IMR-90 (cell line): ENCODE measurements around the gene PIK3R4. TPM values are rescaled to one million over a fixed set of nuclear protein-coding genes. Genes with fewer than 3 reads are reported as not detected.

Experiments used
- ATAC-seq: fragments of 200-7000 bp; cut with Tn5 transposase; 2 replicates; pipeline ENCODE4 v1.9.1; 2020; ENCODE audit warnings: low read depth, mild to moderate bottlenecking, moderate library complexity
- BruUV-seq: library from RNA; stranded (reverse); fragments of 400-500 nt; replicated peaks from 2 replicates; lab custom pipeline; 2021; lab: Mats Ljungman, UMichigan
- CTCF ChIA-PET: fragments of 300-600 bp; formaldehyde crosslinking; extraction: SDS; loops from one replicate; lab custom pipeline; 2021; ENCODE audit warnings: antibody characterized with exemption; lab: Yijun Ruan, JAX
- POLR2A ChIA-PET: fragments of 300-600 bp; sonication (Branson Sonifier 250); formaldehyde crosslinking; loops from one replicate; lab custom pipeline; 2022; ENCODE audit warnings: antibody characterized with exemption; ENCODE audit not compliant: unreplicated experiment; lab: Charles Lee
- DNase-seq: peaks from one replicate; pipeline ENCODE4 v3.0.0; 2013
- H2AFZ ChIP-seq: replicated peaks from 2 replicates; pipeline ENCODE3; 2013; ENCODE audit warnings: low read length, mild to moderate bottlenecking; ENCODE audit not compliant: poor library complexity
- H2AK5ac ChIP-seq: 2 replicates; pipeline ENCODE4 v1.6.1; 2013; ENCODE audit warnings: low read depth, low read length, inconsistent platforms
- H2AK9ac ChIP-seq: replicated peaks from 2 replicates; pipeline ENCODE3; 2013; ENCODE audit warnings: mild to moderate bottlenecking, low read depth, low read length, moderate library complexity; ENCODE audit not compliant: poor library complexity
- H2BK120ac ChIP-seq: 2 replicates; pipeline ENCODE4 v1.6.1; 2013; ENCODE audit warnings: low read depth, low read length, inconsistent platforms
- H2BK15ac ChIP-seq: 3 replicates; pipeline ENCODE4 v1.6.1; 2013; ENCODE audit warnings: low read depth, low read length, inconsistent platforms
- H2BK20ac ChIP-seq: 2 replicates; pipeline ENCODE4 v1.6.1; 2013; ENCODE audit warnings: low read depth, mild to moderate bottlenecking, inconsistent platforms, low read length, moderate library complexity
- H2BK5ac ChIP-seq: 2 replicates; pipeline ENCODE4 v1.6.1; 2013; ENCODE audit warnings: mild to moderate bottlenecking, low read depth, low read length, inconsistent platforms; ENCODE audit not compliant: poor library complexity, severe bottlenecking
- H3K14ac ChIP-seq: replicated peaks from 2 replicates; pipeline ENCODE4 v1.6.1; 2013; ENCODE audit warnings: low read depth, low read length, inconsistent platforms
- H3K18ac ChIP-seq: 2 replicates; pipeline ENCODE4 v1.6.1; 2013; ENCODE audit warnings: low read depth, low read length, control low read depth
- H3K23ac ChIP-seq: 2 replicates; pipeline ENCODE4 v1.6.1; 2013; ENCODE audit warnings: low read depth, low read length, inconsistent platforms
- H3K27ac ChIP-seq: 2 replicates; pipeline ENCODE4 v1.5.1; 2013; ENCODE audit warnings: mild to moderate bottlenecking, control low read depth, low read length; ENCODE audit not compliant: insufficient read depth
- H3K27me3 ChIP-seq: 2 replicates; pipeline ENCODE4 v1.6.1; 2013; ENCODE audit warnings: low read length; ENCODE audit not compliant: control insufficient read depth, insufficient read depth
- H3K36me3 ChIP-seq: 2 replicates; pipeline ENCODE4 v1.6.1; 2013; ENCODE audit warnings: low read length, mixed read lengths; ENCODE audit not compliant: control insufficient read depth, insufficient read depth
- H3K4ac ChIP-seq: 2 replicates; pipeline ENCODE4 v1.6.1; 2013; ENCODE audit warnings: low read depth, low read length, inconsistent platforms
- H3K4me1 ChIP-seq: 2 replicates; pipeline ENCODE4 v1.6.1; 2013; ENCODE audit warnings: low read length, mixed read lengths; ENCODE audit not compliant: control insufficient read depth, insufficient read depth
- H3K4me2 ChIP-seq: 2 replicates; pipeline ENCODE4 v1.6.1; 2013; ENCODE audit warnings: low read depth, mild to moderate bottlenecking, control low read depth, low read length, moderate library complexity
- H3K4me3 ChIP-seq: 2 replicates; pipeline ENCODE4 v1.5.1; 2013; ENCODE audit warnings: low read depth, mild to moderate bottlenecking, control low read depth, low read length, moderate library complexity; ENCODE audit not compliant: insufficient read depth
- H3K56ac ChIP-seq: 2 replicates; pipeline ENCODE4 v1.6.1; 2013; ENCODE audit warnings: low read length, inconsistent platforms; ENCODE audit not compliant: insufficient read depth; ENCODE audit errors: extremely low read depth
- H3K79me1 ChIP-seq, 2 experiments: 2 replicates each; pipeline ENCODE4 v1.6.1; 2013; ENCODE audit warnings: low read length in 2 of 2, inconsistent platforms in 1 of 2, low read depth in 1 of 2
- H3K9ac ChIP-seq: 2 replicates; pipeline ENCODE4 v1.6.1; 2013; ENCODE audit warnings: low read depth, low read length, control low read depth
- H3K9me1 ChIP-seq: 2 replicates; pipeline ENCODE4 v1.6.1; 2013; ENCODE audit warnings: low read length, inconsistent platforms; ENCODE audit not compliant: insufficient read depth
- H3K9me3 ChIP-seq: 2 replicates; pipeline ENCODE4 v1.6.1; 2013; ENCODE audit warnings: low read length; ENCODE audit not compliant: control insufficient read depth, insufficient read depth
- H4K20me1 ChIP-seq: 2 replicates; pipeline ENCODE4 v1.6.1; 2013; ENCODE audit warnings: low read length, inconsistent platforms; ENCODE audit not compliant: insufficient read depth
- H4K5ac ChIP-seq: 2 replicates; pipeline ENCODE4 v1.6.1; 2013; ENCODE audit warnings: mild to moderate bottlenecking, low read depth, low read length, control low read depth
- H4K8ac ChIP-seq, 2 experiments: 2 replicates each; pipeline ENCODE4 v1.6.1; 2013; ENCODE audit warnings: low read depth in 2 of 2, low read length in 2 of 2, control low read depth in 1 of 2, inconsistent platforms in 1 of 2
- H4K91ac ChIP-seq: 2 replicates; pipeline ENCODE4 v1.6.1; 2013; ENCODE audit warnings: low read depth, low read length, inconsistent platforms; ENCODE audit not compliant: insufficient read depth
- BHLHE40 ChIP-seq: fragments of 150-350 bp; IDR thresholded peaks from 2 replicates; pipeline ENCODE4 v1.6.1; 2016; ENCODE audit warnings: mild to moderate bottlenecking, low read depth, low read length
- CHD1 ChIP-seq: IDR thresholded peaks from 2 replicates; pipeline ENCODE4 v1.6.1; 2012; ENCODE audit warnings: low read depth, low read length, improper control_type of control experiment
- ELK1 ChIP-seq: fragments of 150-350 bp; IDR thresholded peaks from 2 replicates; pipeline ENCODE4 v1.6.1; 2016; ENCODE audit warnings: low read depth, mild to moderate bottlenecking, low read length, moderate library complexity, borderline replicate concordance
- FOS ChIP-seq: fragments of 150-350 bp; IDR thresholded peaks from 2 replicates; pipeline ENCODE4 v1.6.1; 2016; ENCODE audit warnings: low read depth, low read length
- MXI1 ChIP-seq: IDR thresholded peaks from 2 replicates; pipeline ENCODE4 v1.6.1; 2012; ENCODE audit warnings: low read depth, mild to moderate bottlenecking, low read length, moderate library complexity, borderline replicate concordance
- NFE2L2 ChIP-seq: fragments of 150-350 bp; IDR thresholded peaks from 2 replicates; pipeline ENCODE4 v1.6.1; 2016; ENCODE audit warnings: low read depth, mild to moderate bottlenecking, low read length
- POLR2A ChIP-seq: IDR thresholded peaks from 2 replicates; pipeline ENCODE4 v1.6.1; 2012; ENCODE audit warnings: mild to moderate bottlenecking, low read depth, low read length
- RAD21 ChIP-seq: IDR thresholded peaks from 2 replicates; pipeline ENCODE4 v1.6.1; 2012; ENCODE audit warnings: low read length, improper control_type of control experiment
- RCOR1 ChIP-seq: IDR thresholded peaks from 2 replicates; pipeline ENCODE4 v1.6.1; 2012; ENCODE audit warnings: mild to moderate bottlenecking, low read length, improper control_type of control experiment; ENCODE audit not compliant: insufficient replicate concordance
- WGBS, 2 experiments: methylation state at CpG; one replicate each; pipeline versions ENCODE4 v1.1.5 to v1.1.7; 2013; ENCODE audit warnings: missing lambda C conversion rate in 2 of 2; ENCODE audit not compliant: insufficient read length in 1 of 2; ENCODE audit errors: extremely low coverage in 2 of 2; 5-methylcytosine and 5-hydroxymethylcytosine counted together
- dilution Hi-C: fragments of 300-500 bp; cut with HindIII; formaldehyde crosslinking; loops from one replicate; pipeline ENCODE4 v1.14.3; 2018; ENCODE audit warnings: low sequenced_read_pairs; ENCODE audit not compliant: unreplicated experiment
- in situ Hi-C: fragments of 300-500 bp; cut with MboI; formaldehyde crosslinking; loops from 3 replicates; pipeline ENCODE4 v1.14.3; 2019; ENCODE audit warnings: low sequenced_read_pairs, inconsistent platforms, mixed read lengths
- intact Hi-C: fragments of 100-400 bp; cut with micrococcal nuclease; formaldehyde crosslinking; loops from 2 replicates; pipeline ENCODE4 v1.10.0; 2022
- polyA plus RNA-seq, 3 experiments: library from polyadenylated mRNA; depleted of rRNA; stranded (reverse); fragments of >200 nt; gene quantifications; 2 replicates each; pipeline ENCODE4 v1.2.3, GENCODE V29; 2012; ENCODE audit warnings: low replicate concordance in 1 of 3
- total RNA-seq: library from RNA; depleted of rRNA; stranded (reverse); fragments of >200 nt; gene quantifications from 2 replicates; pipeline ENCODE4 v1.2.3, GENCODE V29; 2012
- TF ChIP-seq, protein P1 (sequence below): conservative IDR thresholded peaks from 2 replicates; pipeline ENCODE4 v1.5.1; 2012; ENCODE audit warnings: mild to moderate bottlenecking, low read depth, low read length, improper control_type of control experiment

The PIK3R4 gene
- total and polyA plus RNA-seq, 2 of the 4 experiments (the other 2 are of a cell fraction), result 19.7 to 27.2 TPM

- TF ChIP-seq MXI1, result no peak
These were observed 38.6 kb downstream of the PIK3R4 start (continued) for GRCh38 chr3:130707902-130708601.

- Histone ChIP-seq H4K91ac (no peak overlapping the region), H2BK120ac (no peak overlapping the region), H3K27ac (no peak overlapping the region), H3K27me3 (no peaks in the 10 kb centered on the region), H2BK15ac (no peak overlapping the region), H3K9me1 (peaks cover 2% of the 10 kb centered on the region; the same call in 1 of the 2 replicates), H3K4me3 (no peak overlapping the region), H3K9ac (no peak overlapping the region), H4K20me1 (no peaks in the 10 kb centered on the region), H3K36me3 (peaks cover 8% of the 10 kb centered on the region), H2BK5ac (no peak overlapping the region), H3K23ac (no peak overlapping the region), H4K5ac (no peak overlapping the region), H2AFZ (no peak overlapping the region), H2AK9ac (no peak overlapping the region), H3K79me1 (no peaks in the 10 kb centered on the region), H3K9me3 (no peaks in the 10 kb centered on the region), H2BK20ac (no peak overlapping the region), H4K8ac (no peak overlapping the region), H3K4me1 (no peaks in the 10 kb centered on the region), H2AK5ac (no peak overlapping the region), H3K18ac (no peak overlapping the region), H3K4me2 (no peak overlapping the region), H3K4ac (no peak overlapping the region), H3K56ac (no peak overlapping the region), H3K14ac (no peak overlapping the region)
- DNase-seq, result no peak
- dilution Hi-C loops, result no loop called here
- ChIA-PET POLR2A (no interaction called here), CTCF (no interaction called here)
- intact Hi-C loops, result no loop called here
- no peak for ATAC-seq
- in situ Hi-C loops, result loop anchor here (25.0 kb wide), 1 partner anchor 107 kb away; no protein-coding TSS in a partner anchor
- BruUV-seq, result no TSS peak
- WGBS, 2 experiments, result no CpG with 5 or more reads among the region's 6 CpGs
- TF ChIP-seq NFE2L2, result no peak
- TF ChIP-seq POLR2A, result no peak
- no peak for TF ChIP-seq MXI1
- TF ChIP-seq BHLHE40, result no peak
- no peak for TF ChIP-seq RAD21
- no peak for TF ChIP-seq ELK1
- TF ChIP-seq, protein P1, sequence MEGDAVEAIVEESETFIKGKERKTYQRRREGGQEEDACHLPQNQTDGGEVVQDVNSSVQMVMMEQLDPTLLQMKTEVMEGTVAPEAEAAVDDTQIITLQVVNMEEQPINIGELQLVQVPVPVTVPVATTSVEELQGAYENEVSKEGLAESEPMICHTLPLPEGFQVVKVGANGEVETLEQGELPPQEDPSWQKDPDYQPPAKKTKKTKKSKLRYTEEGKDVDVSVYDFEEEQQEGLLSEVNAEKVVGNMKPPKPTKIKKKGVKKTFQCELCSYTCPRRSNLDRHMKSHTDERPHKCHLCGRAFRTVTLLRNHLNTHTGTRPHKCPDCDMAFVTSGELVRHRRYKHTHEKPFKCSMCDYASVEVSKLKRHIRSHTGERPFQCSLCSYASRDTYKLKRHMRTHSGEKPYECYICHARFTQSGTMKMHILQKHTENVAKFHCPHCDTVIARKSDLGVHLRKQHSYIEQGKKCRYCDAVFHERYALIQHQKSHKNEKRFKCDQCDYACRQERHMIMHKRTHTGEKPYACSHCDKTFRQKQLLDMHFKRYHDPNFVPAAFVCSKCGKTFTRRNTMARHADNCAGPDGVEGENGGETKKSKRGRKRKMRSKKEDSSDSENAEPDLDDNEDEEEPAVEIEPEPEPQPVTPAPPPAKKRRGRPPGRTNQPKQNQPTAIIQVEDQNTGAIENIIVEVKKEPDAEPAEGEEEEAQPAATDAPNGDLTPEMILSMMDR, result no peak
- no peak for TF ChIP-seq CHD1
- no peak for TF ChIP-seq RCOR1
- TF ChIP-seq FOS, result no peak
These were observed 41.1 kb downstream of the PIK3R4 start for GRCh38 chr3:130705501-130705900.
